Measurements from ENCODE around the gene NUMBL.

GRCh38 chr19:40633207-40633606, 57.2 kb downstream of the NUMBL start:
- no peak for TF ChIP-seq EP300 (conservative IDR thresholded peaks at IDR 0.05; ENCODE audit: poor library complexity, severe bottlenecking)
- no peak for TF ChIP-seq RAD21 (conservative IDR thresholded peaks at IDR 0.05)
- no peak for TF ChIP-seq POLR2AphosphoS5 (IDR thresholded peaks at IDR 0.05)
- TF ChIP-seq CTCF (IDR thresholded peaks at IDR 0.05; ENCODE audit: poor library complexity, severe bottlenecking) = no peak
- no peak for TF ChIP-seq EZH2 (IDR thresholded peaks at IDR 0.05; ENCODE audit: borderline replicate concordance, insufficient read depth, low read length, poor library complexity, severe bottlenecking)

Data from neural cell (in vitro differentiated cells).